ENCODE measurements around the gene BPIFB4. TPM values are rescaled to one million over a fixed set of nuclear protein-coding genes. Genes with fewer than 3 reads are reported as not detected.

BPIFB4 gene
- total RNA-seq, 1 donor from 2014 or later = not detected

Other genes with a start within 250 kb of the BPIFB4 start
- under 0.01 and 0.05 TPM in 2 replicates for gene EFCAB8, start 220.7 kb upstream of the BPIFB4 start, total RNA-seq
- gene SUN5, start 75.2 kb upstream of the BPIFB4 start, total RNA-seq = not detected in 2 replicates
- not detected in 2 replicates for gene BPIFB2, start 71.9 kb upstream of the BPIFB4 start, total RNA-seq
- gene BPIFB6, start 48.0 kb upstream of the BPIFB4 start, total RNA-seq = not detected in 2 replicates
- gene BPIFB3, start 25.7 kb upstream of the BPIFB4 start, total RNA-seq = not detected in 2 replicates
- gene BPIFA2, start 88.5 kb downstream of the BPIFB4 start, total RNA-seq = not detected in 2 replicates
- not detected in 2 replicates for gene BPIFA3, start 137.7 kb downstream of the BPIFB4 start, total RNA-seq
- not detected in 2 replicates for gene BPIFA1, start 156.4 kb downstream of the BPIFB4 start, total RNA-seq
- gene BPIFB1, start 203.6 kb downstream of the BPIFB4 start, total RNA-seq = not detected in 2 replicates

All from dermis blood vessel endothelial cell (primary cell).